NCI-H345 treated with DMSO at 0.1 percent for 48 hours (cell line): ENCODE data around the gene LRBA.
"Not testable (repeated sequence)": the region's sequence is repeated elsewhere in the genome, so short reads cannot be mapped to it uniquely, and the experiment has no call there.

Experiments used
- DNase-seq: peaks from one replicate; lab custom pipeline; 2025; ENCODE audit not compliant: unreplicated experiment; lab: John Stamatoyannopoulos, UW

The LRBA gene

DNA sequence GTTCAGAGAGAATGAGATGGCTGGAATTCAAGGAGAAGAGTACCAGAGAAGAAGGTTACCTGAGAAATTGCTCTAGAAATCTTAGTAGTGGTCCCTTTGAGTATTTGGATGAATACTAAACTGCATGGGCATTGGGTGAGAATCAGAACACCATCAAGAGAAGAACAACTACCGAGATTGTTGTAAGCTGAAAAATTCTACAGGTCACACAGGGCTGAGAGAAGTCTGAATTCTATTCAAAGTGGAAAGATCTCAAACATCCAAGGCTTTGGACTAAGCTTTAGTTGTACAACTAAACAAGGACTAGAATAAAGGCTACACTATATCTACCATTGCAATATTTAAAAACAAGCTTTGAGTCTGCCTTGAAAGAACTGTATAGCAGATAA lies 40.8 kb downstream of the LRBA start:
- no peak for DNase-seq

DNA sequence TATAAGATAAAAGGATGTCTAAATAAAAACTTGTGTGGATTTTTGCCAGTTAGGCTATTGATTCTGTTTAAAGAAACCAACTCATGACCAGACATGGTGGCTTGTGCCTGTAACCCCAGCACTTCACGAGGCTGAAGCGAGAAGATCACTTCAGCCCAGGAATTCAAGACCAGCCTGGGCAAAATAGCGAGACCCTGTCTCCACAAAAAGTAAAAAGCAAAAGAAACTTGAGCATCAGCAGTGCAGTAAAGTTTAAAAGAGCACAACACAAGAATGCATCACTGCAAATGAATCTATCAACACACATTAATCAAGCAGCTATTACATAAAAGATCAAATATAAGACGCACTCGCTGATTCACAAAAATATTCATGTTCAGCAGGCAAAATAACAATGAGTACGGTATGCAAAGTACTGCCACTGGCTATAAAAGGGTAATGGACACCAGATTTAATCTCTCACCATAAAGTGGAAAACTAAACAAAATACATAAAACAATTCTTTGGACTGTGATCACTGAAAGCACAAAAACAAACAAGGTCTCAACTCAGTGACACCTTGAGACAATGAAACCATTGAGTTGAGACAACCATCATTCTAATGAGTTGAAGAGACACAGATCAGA lies 41.3 kb downstream of the LRBA start:
- no peak for DNase-seq

DNA sequence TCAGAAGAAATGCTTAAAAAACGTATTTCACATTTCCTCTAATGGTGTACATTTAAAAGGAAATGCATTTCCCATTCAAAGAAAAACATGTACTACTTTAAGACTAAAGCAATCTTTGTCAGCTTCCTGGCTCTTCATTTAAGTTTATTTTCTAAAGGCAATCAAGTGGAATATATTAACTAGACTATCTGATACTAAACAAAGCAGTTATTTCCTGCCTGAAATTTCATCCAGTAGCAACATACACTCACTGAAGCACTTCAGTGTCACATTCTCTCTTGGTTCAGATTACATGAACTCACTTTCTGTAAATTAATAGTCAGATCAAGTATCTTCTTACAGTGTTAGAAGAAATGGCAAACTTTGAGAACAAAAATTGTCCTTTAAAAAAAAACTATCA lies 42.5 kb downstream of the LRBA start:
- no peak for DNase-seq

DNA sequence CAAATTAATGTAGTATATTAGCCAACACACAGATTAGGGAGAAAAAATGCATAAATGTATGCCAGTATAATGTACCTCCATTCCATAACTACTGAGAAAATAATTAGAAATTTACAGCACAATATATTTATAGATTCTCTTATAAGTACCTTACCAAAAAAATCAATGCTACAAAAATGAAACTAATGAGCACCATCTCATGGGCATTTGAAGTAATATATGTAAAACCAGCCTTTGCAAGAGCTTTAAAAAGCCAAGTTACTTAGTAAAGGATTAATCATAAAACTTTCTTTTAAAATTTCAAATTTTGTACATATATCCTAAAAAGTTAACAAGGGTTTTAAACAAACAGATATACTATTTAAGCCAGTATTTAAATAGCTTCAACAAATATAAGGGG lies 43.2 kb downstream of the LRBA start:
- DNase-seq: no peak

DNA sequence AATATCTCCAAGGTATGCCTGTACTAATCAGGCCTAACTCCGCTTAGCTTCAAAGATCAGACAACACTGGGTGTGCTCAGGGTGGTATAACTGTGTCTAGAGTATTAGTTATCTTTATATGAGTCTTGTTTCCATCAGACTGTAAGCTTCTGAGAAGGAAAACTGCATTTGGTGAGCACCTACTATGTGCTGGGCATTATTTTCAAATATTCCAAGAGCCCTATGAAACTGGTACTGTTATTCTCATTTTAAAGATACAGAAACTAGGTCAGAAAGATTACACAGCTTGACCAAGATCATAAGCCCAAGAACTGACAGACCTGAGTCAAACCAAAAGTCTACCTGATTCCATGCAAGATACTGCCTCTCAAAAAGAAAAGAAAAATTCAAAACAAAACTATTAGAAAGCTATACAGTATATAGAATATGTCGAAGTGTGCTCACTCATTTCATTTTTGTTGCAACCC lies 44.4 kb downstream of the LRBA start:
- DNase-seq: no peak

DNA sequence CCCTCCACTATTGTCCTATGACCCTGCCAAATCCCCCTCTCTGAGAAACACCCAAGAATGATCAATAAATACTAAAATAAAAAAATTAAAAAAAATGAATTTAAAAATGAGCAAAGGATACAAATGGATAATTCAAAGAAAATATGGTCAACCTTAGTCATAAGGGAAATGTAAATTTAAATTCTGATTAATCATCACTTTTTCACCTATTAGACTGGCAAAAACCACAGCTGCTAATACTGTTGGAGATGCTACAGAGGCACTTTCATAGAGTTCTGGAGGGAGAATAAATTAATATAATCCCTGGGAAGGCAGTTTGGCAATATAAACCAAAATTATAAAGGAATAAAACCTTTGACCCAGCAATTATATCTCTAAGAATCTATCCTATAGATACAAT lies 50.3 kb downstream of the LRBA start:
- DNase-seq: no peak

- not testable (repeated sequence) for DNase-seq
These were observed 51.3 kb downstream of the LRBA start for GRCh38 chr4:150963602-150964345.

DNA sequence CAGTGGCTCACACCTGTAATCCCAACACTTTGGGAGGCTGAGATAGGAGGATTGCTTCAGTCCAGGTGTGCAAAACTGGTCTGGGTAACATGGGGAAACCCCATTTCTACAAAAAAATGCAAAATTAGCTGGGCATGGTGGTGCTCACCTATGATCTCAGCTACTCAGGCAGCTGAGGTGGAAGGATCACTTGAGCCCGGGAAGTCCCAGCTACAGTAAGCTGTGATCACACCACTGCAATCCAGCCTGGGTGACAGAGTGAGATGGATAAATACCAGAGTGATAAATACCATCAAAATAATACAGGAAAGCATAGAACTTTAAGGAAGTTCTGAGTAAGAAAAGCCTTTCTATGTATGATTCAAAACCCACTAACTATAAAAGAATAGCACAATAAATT lies 52.8 kb downstream of the LRBA start:
- no peak for DNase-seq

- no peak for DNase-seq
These were observed 53.5 kb downstream of the LRBA start for GRCh38 chr4:150961566-150961965.

- DNase-seq: no peak
These were observed 54.3 kb downstream of the LRBA start for GRCh38 chr4:150960818-150961217.

DNA sequence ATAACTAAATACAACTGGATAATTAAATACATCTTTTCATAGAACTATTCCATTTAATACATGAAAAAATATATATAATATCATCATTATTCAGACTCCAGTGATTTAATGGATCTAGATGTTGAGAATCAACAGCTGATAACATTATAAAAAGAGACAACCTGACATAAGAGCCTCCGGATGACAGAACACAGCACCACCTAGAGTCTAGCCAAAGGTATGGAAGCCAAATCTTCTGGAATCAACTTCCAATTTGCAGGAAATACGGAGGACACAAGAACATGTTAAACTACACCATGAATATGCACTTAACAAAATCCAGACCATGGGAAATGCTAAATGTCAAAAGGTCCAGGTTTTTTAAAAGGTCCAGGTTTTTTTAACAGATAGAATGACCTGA lies 55.0 kb downstream of the LRBA start:
- DNase-seq: no peak

DNA sequence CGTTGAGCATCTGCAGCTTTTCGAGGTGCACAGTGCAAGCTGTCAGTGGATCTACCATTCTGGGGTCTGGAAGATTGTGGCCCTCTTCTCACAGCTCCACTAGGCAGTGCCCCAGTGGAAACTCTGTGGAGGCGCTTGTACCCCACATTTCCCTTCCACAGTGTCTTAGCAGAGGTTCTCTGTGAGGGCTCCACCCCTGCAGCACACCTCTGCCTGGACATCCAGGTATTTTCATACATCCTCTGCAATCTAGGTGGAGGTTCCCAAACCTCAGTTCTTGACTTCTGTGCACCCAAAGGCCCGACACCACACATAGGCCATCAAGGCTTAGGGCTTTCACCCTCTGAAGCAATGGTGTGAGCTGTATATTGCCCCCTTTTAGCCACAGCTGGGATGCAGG lies 57.1 kb downstream of the LRBA start:
- DNase-seq: not testable (repeated sequence)

DNA sequence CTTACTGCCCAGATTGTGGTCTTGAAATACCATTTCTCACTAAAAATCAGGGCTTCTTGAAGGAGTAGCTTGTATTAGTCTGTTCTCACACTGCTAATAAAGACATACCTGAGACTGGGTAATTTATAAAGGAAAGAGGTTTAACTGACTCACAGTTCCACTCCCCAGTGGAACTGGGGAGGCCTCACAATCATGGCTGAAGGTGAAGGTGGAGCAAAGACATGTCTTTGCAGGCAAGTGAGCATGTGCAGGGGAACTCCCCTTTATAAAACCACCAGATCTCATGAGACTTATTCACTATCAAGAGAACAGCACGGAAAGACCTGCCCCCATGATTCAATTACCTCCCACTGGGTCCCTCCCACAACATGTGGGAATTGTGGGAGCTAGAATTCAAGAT lies 58.0 kb downstream of the LRBA start:
- DNase-seq: not testable (repeated sequence)

DNA sequence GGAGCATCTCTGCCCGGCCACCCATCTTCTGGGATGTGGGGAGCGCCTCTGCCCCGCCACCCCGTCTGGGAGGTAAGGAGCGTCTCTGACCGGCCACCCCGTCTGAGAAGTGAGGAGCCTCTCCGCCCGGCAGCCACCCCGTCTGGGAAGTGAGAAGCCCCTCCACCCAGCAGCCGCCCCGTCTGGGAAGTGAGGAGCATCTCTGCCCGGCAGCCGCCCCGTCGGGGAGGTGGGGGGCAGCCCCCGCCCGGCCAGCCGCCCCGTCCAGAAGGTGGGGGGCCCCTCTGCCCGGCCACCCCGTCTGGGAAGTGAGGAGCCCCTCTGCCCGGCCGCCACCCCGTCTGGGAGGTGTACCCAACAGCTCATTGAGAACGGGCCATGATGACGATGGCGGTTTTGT lies 61.2 kb downstream of the LRBA start:
- DNase-seq: not testable (repeated sequence)

DNA sequence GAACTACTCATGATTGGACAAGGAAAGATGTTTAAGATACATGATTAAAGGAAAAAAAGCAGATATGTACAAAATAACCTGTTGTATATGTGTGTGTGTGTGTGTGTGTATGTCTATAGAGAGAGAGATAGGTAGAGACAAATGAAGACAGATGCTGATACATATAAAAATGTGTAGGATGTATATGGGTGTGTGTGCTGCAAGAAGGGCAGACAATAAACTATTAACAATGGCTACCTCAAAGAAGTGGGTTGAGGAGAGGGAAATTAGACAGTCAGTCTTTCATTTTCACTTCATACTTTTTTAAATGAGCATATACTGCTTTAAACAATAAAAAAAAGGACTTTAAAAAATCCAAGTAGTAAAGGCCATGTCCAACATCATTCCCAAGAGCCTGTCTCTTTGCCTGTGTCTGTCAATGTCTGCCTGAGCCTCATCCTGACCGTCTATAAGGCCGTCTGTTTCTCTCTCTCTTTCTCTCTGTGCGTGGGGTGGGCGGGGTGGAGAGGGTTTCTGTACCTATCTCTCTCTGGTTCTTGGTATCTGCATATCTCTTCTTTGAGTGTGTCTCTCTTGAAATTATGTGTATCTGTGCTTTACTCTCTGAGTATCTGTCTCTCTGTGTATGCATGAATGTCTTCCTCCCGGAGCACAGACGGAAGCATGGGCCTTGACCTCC lies 62.8 kb downstream of the LRBA start:
- no peak for DNase-seq

GRCh38 chr4:150950657-150951288 lies 64.3 kb downstream of the LRBA start:
- no peak for DNase-seq

DNA sequence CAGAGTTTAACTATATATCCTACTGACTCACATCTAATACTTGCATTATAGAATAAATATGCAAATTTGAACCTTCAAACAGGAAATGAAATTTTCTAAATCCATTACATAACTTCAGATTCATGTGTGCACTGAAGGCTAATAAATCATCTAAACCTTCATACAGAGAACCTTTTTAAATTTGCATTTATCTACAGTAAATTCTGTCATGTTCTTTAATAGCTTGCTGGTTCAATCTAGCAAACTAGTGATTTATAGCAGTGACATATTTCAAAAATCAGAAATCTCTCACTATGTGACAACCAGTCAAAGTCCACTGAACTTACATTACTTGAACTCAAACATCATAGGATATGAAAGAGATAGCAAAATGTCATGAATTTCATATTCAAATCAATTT lies 65.1 kb downstream of the LRBA start:
- DNase-seq: no peak

- no peak for DNase-seq
These were observed 65.7 kb downstream of the LRBA start for GRCh38 chr4:150949342-150949741.

DNA sequence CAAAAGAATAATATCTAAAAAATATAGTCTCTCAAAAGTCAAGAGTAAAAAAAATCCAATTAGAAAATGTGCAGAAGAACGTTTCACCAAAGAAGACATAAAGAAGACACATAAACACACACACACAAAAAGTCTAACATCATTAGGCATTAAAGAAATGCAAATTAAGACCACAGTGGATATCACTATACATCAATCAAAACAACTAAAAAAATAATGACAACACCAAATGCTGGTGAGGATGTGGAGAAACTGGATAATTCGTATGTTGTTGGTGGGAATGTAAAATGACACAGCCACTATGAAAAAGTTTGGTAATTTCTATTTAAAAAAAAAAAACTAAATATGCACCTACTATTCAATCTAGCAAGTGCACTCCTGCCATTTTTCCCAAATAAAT lies 66.4 kb downstream of the LRBA start:
- DNase-seq: no peak

DNA sequence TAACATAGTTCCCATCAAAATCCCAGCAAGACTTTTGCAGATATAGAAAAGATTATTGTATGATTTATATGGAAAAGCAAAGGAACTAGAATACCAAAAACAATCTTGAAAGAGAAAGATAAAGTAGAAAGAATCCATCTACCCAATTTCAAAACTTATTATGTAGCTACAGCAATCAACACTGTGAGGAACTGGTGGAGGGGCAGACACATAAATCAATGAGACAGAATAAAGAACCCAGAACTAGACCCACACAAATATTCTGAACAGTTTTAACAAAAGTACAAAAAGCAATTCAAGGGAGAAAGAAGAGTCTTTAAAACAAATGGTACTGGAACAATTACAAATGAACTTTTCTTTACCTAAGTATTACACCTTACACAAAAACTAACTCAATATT lies 67.0 kb downstream of the LRBA start:
- no peak for DNase-seq

- no peak for DNase-seq
These were observed 70.4 kb downstream of the LRBA start for GRCh38 chr4:150944660-150945059.

GRCh38 chr4:150943818-150944217 lies 71.3 kb downstream of the LRBA start:
- DNase-seq: no peak
